Thoracic aorta (tissue), 2 donors: Measurements from ENCODE around the gene NEK2. TPM values are rescaled to one million over a fixed set of nuclear protein-coding genes. Genes with fewer than 3 reads are reported as not detected.
"Not testable (repeated sequence)": the region's sequence is repeated elsewhere in the genome, so short reads cannot be mapped to it uniquely, and the experiment has no call there.

ENCODE experiments used
- ATAC-seq: fragments of 150-250 bp; one replicate; pipeline ENCODE4 v1.8.0; 2017; ENCODE audit warnings: low read depth; ENCODE audit not compliant: insufficient number of reproducible peaks, low FRiP score
- DNase-seq: peaks from one replicate; pipeline ENCODE4 v3.0.0-alpha.2; 2020; ENCODE audit warnings: low spot score
- H3K27ac ChIP-seq, 2 donors: fragments of 200-600 bp; sonication (generic); 1 replicate in 1 of 2; 2 replicates in 1 of 2; pipeline ENCODE4 v1.5.1; 2016; ENCODE audit warnings: mild to moderate bottlenecking in 2 of 2, moderate library complexity in 2 of 2
- H3K27me3 ChIP-seq: fragments of 200-600 bp; sonication (generic); replicated peaks from 2 replicates; pipeline ENCODE4 v1.6.0; 2016; ENCODE audit warnings: mild to moderate bottlenecking; ENCODE audit not compliant: insufficient read depth
- H3K36me3 ChIP-seq: fragments of 200-600 bp; sonication (generic); one replicate; pipeline ENCODE4 v1.5.1; 2016
- H3K4me1 ChIP-seq, 2 donors: fragments of 200-600 bp; sonication (generic); 1 replicate in 1 of 2; 2 replicates in 1 of 2; pipeline versions ENCODE4 v1.5.1 to v1.6.0; 2016; ENCODE audit warnings: low read depth in 2 of 2, mild to moderate bottlenecking in 1 of 2; ENCODE audit not compliant: control insufficient read depth in 1 of 2
- H3K4me3 ChIP-seq: fragments of 200-600 bp; sonication (generic); 2 replicates; pipeline ENCODE4 v1.5.1; 2016; ENCODE audit warnings: mild to moderate bottlenecking
- H3K9me3 ChIP-seq: fragments of 200-600 bp; sonication (generic); 2 replicates; pipeline ENCODE4 v1.5.1; 2016
- CTCF ChIP-seq: fragments of 200-600 bp; sonication (generic); IDR thresholded peaks from one replicate; pipeline ENCODE4 v1.5.1; 2019; ENCODE audit warnings: antibody characterized with exemption
- total RNA-seq, 2 donors: library from RNA; depleted of rRNA; stranded (reverse); fragments of >200 nt; gene quantifications; one replicate each; pipeline versions ENCODE4 v1.1.0 to v1.2.3, GENCODE V29; 2016

Gene NEK2
- total RNA-seq, 2 donors from 2014 or later, result 0.35 TPM; not detected in 1

- no peak for ATAC-seq
- no peaks in the 10 kb centered on the region for H3K9me3 ChIP-seq
- no peak for DNase-seq
Observed at GRCh38 chr1:211632117-211632807, 43.2 kb downstream of the NEK2 start.

GRCh38 chr1:211631168-211631567 lies 44.3 kb downstream of the NEK2 start:
- H3K9me3 ChIP-seq, result no peaks in the 10 kb centered on the region
- H3K4me3 ChIP-seq, result no peak overlapping the region
- TF ChIP-seq CTCF, result no peak
- H3K27ac ChIP-seq, result no peak overlapping the region
- ATAC-seq (no peak), DNase-seq (no peak)
- peaks cover 7 to 30% of the 10 kb centered on the region in 2 donors for H3K4me1 ChIP-seq
- H3K36me3 ChIP-seq, result no peaks in the 10 kb centered on the region
- no peaks in the 10 kb centered on the region for H3K27me3 ChIP-seq

More at GRCh38 chr1:211632117-211632807, 43.2 kb downstream of the NEK2 start:
- Histone ChIP-seq H3K27me3 (no peaks in the 10 kb centered on the region), H3K36me3 (no peaks in the 10 kb centered on the region), H3K4me1 (peaks cover 7 to 30% of the 10 kb centered on the region in 2 donors), H3K4me3 (no peak overlapping the region), H3K27ac (peak overlapping the region in 1 of 2 donors; percentile 48)
- no peak for TF ChIP-seq CTCF

- Histone ChIP-seq H3K4me3 (no peak overlapping the region), H3K27ac (no peak overlapping the region), H3K27me3 (no peaks in the 10 kb centered on the region), H3K36me3 (no peaks in the 10 kb centered on the region), H3K9me3 (no peaks in the 10 kb centered on the region), H3K4me1 (peaks cover 7 to 30% of the 10 kb centered on the region in 2 donors)
- TF ChIP-seq CTCF, result no peak
- ATAC-seq (no peak), DNase-seq (no peak)
Observed at GRCh38 chr1:211630236-211631081, 45.0 kb downstream of the NEK2 start.

- H3K4me1 ChIP-seq, result peaks cover 7 to 26% of the 10 kb centered on the region in 2 donors
- H3K9me3 ChIP-seq, result no peaks in the 10 kb centered on the region
- no peak for DNase-seq
- no peaks in the 10 kb centered on the region for H3K36me3 ChIP-seq
- ATAC-seq, result no peak
- no peak overlapping the region for H3K4me3 ChIP-seq
- H3K27me3 ChIP-seq, result no peaks in the 10 kb centered on the region
- TF ChIP-seq CTCF, result no peak
- H3K27ac ChIP-seq, result no peak overlapping the region
Observed at GRCh38 chr1:211628417-211628816, 47.0 kb downstream of the NEK2 start.

- Histone ChIP-seq H3K4me3 (no peak overlapping the region), H3K36me3 (no peaks in the 10 kb centered on the region), H3K27me3 (no peaks in the 10 kb centered on the region), H3K27ac (no peak overlapping the region), H3K9me3 (no peaks in the 10 kb centered on the region), H3K4me1 (peaks cover 0 to 14% of the 10 kb centered on the region in 2 donors)
- ATAC-seq (no peak), DNase-seq (no peak)
- TF ChIP-seq CTCF, result no peak
Observed at GRCh38 chr1:211627259-211627658, 48.2 kb downstream of the NEK2 start.

- not testable (repeated sequence) for DNase-seq, H3K4me3 ChIP-seq, H3K9me3 ChIP-seq, H3K27ac ChIP-seq, H3K36me3 ChIP-seq, H3K27me3 ChIP-seq, ATAC-seq
- H3K4me1 ChIP-seq, result peaks cover 0 to 10% of the 10 kb centered on the region in 2 donors
Observed at GRCh38 chr1:211625866-211626265, 49.6 kb downstream of the NEK2 start.
